ENCODE results near the gene TNKS2. TPM values are rescaled to one million over a fixed set of nuclear protein-coding genes. Genes with fewer than 3 reads are reported as not detected.
A peak's percentile ranks its signal among the peaks of the same experiment; 100 is the strongest.

TNKS2 gene
- polyA plus RNA-seq, 1 donor (not counting 4 experiments of a cell fraction or from before 2014, with no cell fraction given), result 35.4 TPM

- no peak overlapping the region for H3K4me2 ChIP-seq (ENCODE audit: control insufficient read depth, extremely low read depth, insufficient read depth, low read depth, low read length)
- no peaks in the 10 kb centered on the region for H3K27me3 ChIP-seq (ENCODE audit: control insufficient read depth, extremely low read depth, insufficient read depth, low read length)
- H3K79me2 ChIP-seq (ENCODE audit: control insufficient read depth, insufficient read depth, low read length), result no peaks in the 10 kb centered on the region
- no peak overlapping the region for H3K27ac ChIP-seq (ENCODE audit: control insufficient read depth, insufficient read depth, low read length)
- no peaks in the 10 kb centered on the region for H3K36me3 ChIP-seq (ENCODE audit: control insufficient read depth in 2 of 2, extremely low read depth in 1 of 2, insufficient read depth in 2 of 2, low read length in 2 of 2)
- H3K9me1 ChIP-seq (ENCODE audit: control insufficient read depth, extremely low read depth, insufficient read depth, low read length), result no peaks in the 10 kb centered on the region
- TF ChIP-seq EZH2 (IDR thresholded peaks at IDR 0.05; ENCODE audit: low read length) (no peak), CTCF (optimal IDR thresholded peaks at IDR 0.05 in 1 of 3, IDR thresholded peaks at IDR 0.05 in 1 of 3, conservative IDR thresholded peaks at IDR 0.05 in 1 of 3; ENCODE audit: extremely low read depth in 1 of 3, insufficient read depth in 2 of 3, low read length in 3 of 3) (no peak)
- dilution Hi-C loops (cut with MboI; ENCODE audit: extremely low pct_ligation_motif_present, low sequenced_read_pairs), result no loop called here
- no peak overlapping the region for H2AFZ ChIP-seq (ENCODE audit: control insufficient read depth, low read length)
- H3K9ac ChIP-seq (ENCODE audit: control insufficient read depth, extremely low read depth, insufficient read depth, low read length), result no peak overlapping the region
- no peaks in the 10 kb centered on the region for H4K20me1 ChIP-seq (ENCODE audit: control insufficient read depth, extremely low read depth, insufficient read depth, low read length)
- FAIRE-seq (no peak), DNase-seq (ENCODE audit: low read depth, low spot score) (no peak)
- H3K4me3 ChIP-seq (ENCODE audit: control insufficient read depth in 2 of 3, extremely low read depth in 1 of 3, insufficient read depth in 2 of 3, low read depth in 1 of 3, low read length in 3 of 3), result no peak overlapping the region
- peaks cover 5% of the 10 kb centered on the region for H3K4me1 ChIP-seq (ENCODE audit: control insufficient read depth, extremely low read depth, insufficient read depth, low read length)
- H3K9me3 ChIP-seq (ENCODE audit: control insufficient read depth, low read depth, low read length), result no peaks in the 10 kb centered on the region
Observed at GRCh38 chr10:91778485-91778884, 19.7 kb upstream of the TNKS2 start.

- H3K36me3 ChIP-seq (ENCODE audit: control insufficient read depth in 2 of 2, extremely low read depth in 1 of 2, insufficient read depth in 2 of 2, low read length in 2 of 2), result no peaks in the 10 kb centered on the region
- no peaks in the 10 kb centered on the region for H3K27me3 ChIP-seq (ENCODE audit: control insufficient read depth, extremely low read depth, insufficient read depth, low read length)
- H3K4me2 ChIP-seq (ENCODE audit: control insufficient read depth, extremely low read depth, insufficient read depth, low read depth, low read length), result peak overlapping the region; percentile 13
- DNase-seq (ENCODE audit: low read depth, low spot score) (no peak), FAIRE-seq (peak; percentile 55)
- peaks cover 5% of the 10 kb centered on the region for H3K4me1 ChIP-seq (ENCODE audit: control insufficient read depth, extremely low read depth, insufficient read depth, low read length)
- H3K4me3 ChIP-seq (ENCODE audit: control insufficient read depth in 2 of 3, extremely low read depth in 1 of 3, insufficient read depth in 2 of 3, low read depth in 1 of 3, low read length in 3 of 3), result no peak overlapping the region
- H3K9me3 ChIP-seq (ENCODE audit: control insufficient read depth, low read depth, low read length), result no peaks in the 10 kb centered on the region
- no peaks in the 10 kb centered on the region for H3K9me1 ChIP-seq (ENCODE audit: control insufficient read depth, extremely low read depth, insufficient read depth, low read length)
- no peaks in the 10 kb centered on the region for H4K20me1 ChIP-seq (ENCODE audit: control insufficient read depth, extremely low read depth, insufficient read depth, low read length)
- no peak for TF ChIP-seq CTCF (optimal IDR thresholded peaks at IDR 0.05 in 1 of 3, IDR thresholded peaks at IDR 0.05 in 1 of 3, conservative IDR thresholded peaks at IDR 0.05 in 1 of 3; ENCODE audit: extremely low read depth in 1 of 3, insufficient read depth in 2 of 3, low read length in 3 of 3)
- no peak for TF ChIP-seq EZH2 (IDR thresholded peaks at IDR 0.05; ENCODE audit: low read length)
- no peak overlapping the region for H3K27ac ChIP-seq (ENCODE audit: control insufficient read depth, insufficient read depth, low read length)
- H2AFZ ChIP-seq (ENCODE audit: control insufficient read depth, low read length), result no peak overlapping the region
- no peaks in the 10 kb centered on the region for H3K79me2 ChIP-seq (ENCODE audit: control insufficient read depth, insufficient read depth, low read length)
- H3K9ac ChIP-seq (ENCODE audit: control insufficient read depth, extremely low read depth, insufficient read depth, low read length), result no peak overlapping the region
- dilution Hi-C loops (cut with MboI; ENCODE audit: extremely low pct_ligation_motif_present, low sequenced_read_pairs), result no loop called here
Observed at GRCh38 chr10:91779011-91779605, 19.1 kb upstream of the TNKS2 start.

All from keratinocyte (primary cell).